Brain microvascular endothelial cell (primary cell): ENCODE data around the gene NUDT3.

ENCODE experiments used
- DNase-seq: peaks from one replicate; pipeline ENCODE4 v3.0.0-alpha.2; 2020
- H3K27ac ChIP-seq: fragments of 250-450 bp; sonication (Bioruptor Pico); 2 replicates; pipeline ENCODE4 v1.5.1; 2020; ENCODE audit warnings: mild to moderate bottlenecking, moderate library complexity
- H3K27me3 ChIP-seq: fragments of 250-450 bp; sonication (Bioruptor Pico); replicated peaks from 2 replicates; pipeline ENCODE4 v1.5.1; 2020; ENCODE audit warnings: mild to moderate bottlenecking
- H3K36me3 ChIP-seq: fragments of 250-450 bp; sonication (Bioruptor Pico); replicated peaks from 2 replicates; pipeline ENCODE4 v1.5.1; 2020; ENCODE audit warnings: mild to moderate bottlenecking
- H3K4me3 ChIP-seq: 2 replicates; pipeline ENCODE4 v1.5.1; 2011; ENCODE audit warnings: low read depth, mild to moderate bottlenecking, control low read depth, low read length, moderate library complexity
- in situ Hi-C: cut with HindIII; loops from 2 replicates; pipeline ENCODE4 v1.10.0; 2017; ENCODE audit warnings: low sequenced_read_pairs, low pct_ligation_motif_present
- TF ChIP-seq, protein P1 (sequence below): IDR thresholded peaks from 2 replicates; pipeline ENCODE4 v1.5.1; 2011; ENCODE audit warnings: low read depth, mild to moderate bottlenecking, moderate library complexity, low read length, control low read depth, inconsistent platforms; ENCODE audit errors: missing control alignments

NUDT3 gene

DNA sequence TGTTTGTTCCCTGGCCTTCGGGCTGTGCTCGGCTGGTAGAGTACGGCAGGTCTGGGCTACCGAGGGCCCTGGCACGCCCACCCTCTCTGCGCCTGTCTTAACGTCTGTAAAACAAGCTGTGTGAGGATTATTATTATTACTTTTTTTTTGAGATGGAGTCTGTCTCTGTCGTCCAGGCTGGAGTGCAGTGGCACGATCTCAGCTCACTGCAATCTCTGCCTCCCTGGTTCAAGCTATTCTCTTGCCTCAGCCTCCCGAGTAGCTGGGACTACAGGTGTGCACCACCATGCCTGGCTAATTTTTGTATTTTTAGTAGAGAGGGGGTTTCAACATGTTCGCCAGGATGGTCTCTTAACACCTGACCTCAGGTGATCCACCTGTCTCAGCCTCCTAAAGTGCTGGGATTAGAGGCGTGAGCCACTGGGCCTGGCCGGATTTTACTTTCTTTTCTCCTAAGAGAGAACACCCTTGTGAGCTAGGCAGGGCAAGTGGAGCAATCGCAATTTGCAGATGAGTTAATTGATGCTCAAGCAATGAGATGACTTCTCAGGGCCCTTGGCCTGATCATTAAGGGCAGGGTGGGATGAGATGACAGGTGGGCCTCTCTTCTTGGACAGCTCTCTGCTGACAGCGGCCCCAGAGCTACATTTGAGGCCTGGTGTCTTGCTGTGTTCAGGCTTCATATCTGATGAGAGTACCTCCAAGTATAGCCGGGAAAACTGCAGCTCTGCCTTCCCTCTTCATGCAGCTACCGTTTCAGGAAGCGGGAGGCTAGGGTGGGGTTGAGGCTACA lies 142.8 kb downstream of the NUDT3 start:
- TF ChIP-seq, protein P1, sequence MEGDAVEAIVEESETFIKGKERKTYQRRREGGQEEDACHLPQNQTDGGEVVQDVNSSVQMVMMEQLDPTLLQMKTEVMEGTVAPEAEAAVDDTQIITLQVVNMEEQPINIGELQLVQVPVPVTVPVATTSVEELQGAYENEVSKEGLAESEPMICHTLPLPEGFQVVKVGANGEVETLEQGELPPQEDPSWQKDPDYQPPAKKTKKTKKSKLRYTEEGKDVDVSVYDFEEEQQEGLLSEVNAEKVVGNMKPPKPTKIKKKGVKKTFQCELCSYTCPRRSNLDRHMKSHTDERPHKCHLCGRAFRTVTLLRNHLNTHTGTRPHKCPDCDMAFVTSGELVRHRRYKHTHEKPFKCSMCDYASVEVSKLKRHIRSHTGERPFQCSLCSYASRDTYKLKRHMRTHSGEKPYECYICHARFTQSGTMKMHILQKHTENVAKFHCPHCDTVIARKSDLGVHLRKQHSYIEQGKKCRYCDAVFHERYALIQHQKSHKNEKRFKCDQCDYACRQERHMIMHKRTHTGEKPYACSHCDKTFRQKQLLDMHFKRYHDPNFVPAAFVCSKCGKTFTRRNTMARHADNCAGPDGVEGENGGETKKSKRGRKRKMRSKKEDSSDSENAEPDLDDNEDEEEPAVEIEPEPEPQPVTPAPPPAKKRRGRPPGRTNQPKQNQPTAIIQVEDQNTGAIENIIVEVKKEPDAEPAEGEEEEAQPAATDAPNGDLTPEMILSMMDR = no peak
- DNase-seq = no peak
- Histone ChIP-seq H3K27ac (peak overlapping the region; percentile 46), H3K4me3 (peak overlapping the region; percentile 92), H3K27me3 (no peaks in the 10 kb centered on the region), H3K36me3 (peaks cover 4% of the 10 kb centered on the region)
- in situ Hi-C loops = no loop called here

DNA sequence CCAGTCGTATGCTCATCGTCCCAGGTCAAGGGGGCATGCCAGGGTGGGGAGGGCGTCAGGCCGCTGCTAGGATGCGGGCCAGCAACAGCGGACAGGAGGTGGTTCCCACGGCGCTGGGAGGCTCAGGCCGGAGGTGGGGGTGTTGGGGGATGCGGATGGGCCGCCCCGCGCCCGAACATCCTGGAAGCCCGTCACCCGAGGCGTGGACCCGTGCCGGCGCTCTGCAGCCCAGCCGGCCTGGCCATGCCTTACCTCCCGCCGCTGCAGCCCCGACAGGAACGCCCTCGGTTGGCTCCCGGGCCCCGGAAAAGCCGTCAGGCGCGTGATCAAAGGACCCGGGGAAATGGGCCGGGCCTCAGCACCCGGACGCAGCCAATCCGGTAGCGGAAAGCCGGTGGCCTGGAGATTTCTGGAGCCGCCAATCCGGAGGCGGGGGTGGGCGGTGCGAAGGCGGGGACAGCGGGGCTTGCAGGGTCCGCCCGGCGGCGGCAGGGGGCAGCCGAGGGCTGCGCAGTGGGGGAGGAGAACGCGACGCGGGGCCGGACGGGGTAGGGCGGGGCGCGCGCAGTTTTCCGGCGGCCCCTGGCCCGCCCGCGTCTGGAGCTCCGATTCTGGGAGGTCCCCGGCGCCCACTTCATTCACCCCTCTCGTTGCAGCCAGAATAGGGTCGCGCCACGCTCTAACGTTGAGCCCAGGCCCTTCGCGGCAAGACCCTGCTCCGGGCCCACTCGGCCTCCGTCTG lies 143.6 kb downstream of the NUDT3 start, which contains the start of gene SMIM29:
SMIM29 (minus strand) TSS at position 280 of the 742 bp plus-strand sequence. CDS start 1,215 bp downstream, outside the sequence.
- TF ChIP-seq, protein P1 = peak; percentile 67
- peaks cover 4% of the 10 kb centered on the region for H3K36me3 ChIP-seq
- peak within 1 kb of the TSS; percentile 68 for H3K27ac ChIP-seq
- peak within 1 kb of the TSS; percentile 92 for H3K4me3 ChIP-seq
- in situ Hi-C loops = no loop called here
- peak; percentile 91 for DNase-seq
- no peaks in the 10 kb centered on the region for H3K27me3 ChIP-seq

DNA sequence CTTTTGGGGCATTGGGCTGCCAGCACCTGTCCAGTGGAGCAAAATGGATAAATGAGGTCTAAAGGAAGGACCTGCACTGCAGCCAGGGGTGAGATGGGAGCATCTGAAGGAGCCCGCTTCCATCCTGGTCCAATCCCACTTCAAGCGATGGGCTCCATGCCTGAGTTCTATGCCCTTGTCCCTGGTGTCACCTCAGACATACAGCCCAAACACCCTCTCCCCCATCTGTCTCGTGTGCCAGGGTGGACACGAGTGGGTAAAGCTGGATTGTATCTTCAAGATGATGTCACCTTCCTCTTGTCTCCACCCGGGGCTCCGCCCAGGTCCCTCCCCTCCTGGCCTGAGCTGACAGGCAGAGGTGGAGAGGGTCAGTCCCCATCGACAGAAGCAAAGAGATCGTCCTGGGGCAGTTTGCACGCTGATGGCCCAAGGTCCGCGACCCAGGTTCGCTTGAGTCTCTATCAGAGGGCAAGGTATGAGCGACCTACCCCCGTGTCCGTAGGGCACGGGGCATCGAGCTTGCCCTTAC lies 144.2 kb downstream of the NUDT3 start:
- Histone ChIP-seq H3K27ac (peak overlapping the region; percentile 68), H3K4me3 (peak overlapping the region; percentile 92), H3K36me3 (peaks cover 9% of the 10 kb centered on the region), H3K27me3 (no peaks in the 10 kb centered on the region)
- no peak for DNase-seq
- TF ChIP-seq, protein P1 = no peak
- in situ Hi-C loops = no loop called here

DNA sequence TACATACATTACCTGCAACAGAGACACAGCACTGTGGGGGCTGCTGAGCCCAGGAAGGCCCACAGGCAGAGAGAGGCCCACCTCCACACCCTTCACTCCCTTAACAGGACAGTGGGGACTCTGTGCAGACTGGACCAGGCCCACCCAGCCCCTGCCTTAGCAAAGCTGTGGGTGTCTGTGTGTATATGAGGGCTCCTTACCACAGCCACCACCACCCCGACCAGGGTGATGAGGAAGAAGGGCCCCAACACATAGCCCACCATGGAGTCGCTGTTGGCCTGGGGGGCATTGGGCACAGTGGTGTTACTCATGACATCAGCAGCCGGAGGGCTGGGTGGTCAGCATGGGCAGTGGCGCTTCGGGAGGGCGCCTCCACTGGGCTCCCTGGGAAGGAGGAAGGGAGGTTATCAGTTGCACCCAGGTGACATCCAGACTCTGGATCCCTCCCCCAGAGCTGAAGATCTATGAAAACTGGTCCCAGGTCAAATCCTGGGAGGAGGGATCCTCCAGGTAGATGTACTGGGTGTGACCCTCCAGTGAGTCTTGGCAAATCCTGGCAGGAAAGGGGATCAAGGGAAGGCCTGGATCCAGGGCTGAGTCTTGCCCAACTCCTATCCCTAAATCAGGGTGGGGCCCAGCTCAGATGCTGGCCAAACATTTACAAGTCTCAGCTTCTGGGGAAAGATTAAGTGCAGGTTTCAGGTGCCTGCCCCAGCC lies 144.8 kb downstream of the NUDT3 start:
- Histone ChIP-seq H3K4me3 (peak overlapping the region; percentile 92), H3K27ac (no peak overlapping the region), H3K36me3 (peaks cover 13% of the 10 kb centered on the region), H3K27me3 (no peaks in the 10 kb centered on the region)
- DNase-seq = no peak
- in situ Hi-C loops = no loop called here
- TF ChIP-seq, protein P1 = no peak

DNA sequence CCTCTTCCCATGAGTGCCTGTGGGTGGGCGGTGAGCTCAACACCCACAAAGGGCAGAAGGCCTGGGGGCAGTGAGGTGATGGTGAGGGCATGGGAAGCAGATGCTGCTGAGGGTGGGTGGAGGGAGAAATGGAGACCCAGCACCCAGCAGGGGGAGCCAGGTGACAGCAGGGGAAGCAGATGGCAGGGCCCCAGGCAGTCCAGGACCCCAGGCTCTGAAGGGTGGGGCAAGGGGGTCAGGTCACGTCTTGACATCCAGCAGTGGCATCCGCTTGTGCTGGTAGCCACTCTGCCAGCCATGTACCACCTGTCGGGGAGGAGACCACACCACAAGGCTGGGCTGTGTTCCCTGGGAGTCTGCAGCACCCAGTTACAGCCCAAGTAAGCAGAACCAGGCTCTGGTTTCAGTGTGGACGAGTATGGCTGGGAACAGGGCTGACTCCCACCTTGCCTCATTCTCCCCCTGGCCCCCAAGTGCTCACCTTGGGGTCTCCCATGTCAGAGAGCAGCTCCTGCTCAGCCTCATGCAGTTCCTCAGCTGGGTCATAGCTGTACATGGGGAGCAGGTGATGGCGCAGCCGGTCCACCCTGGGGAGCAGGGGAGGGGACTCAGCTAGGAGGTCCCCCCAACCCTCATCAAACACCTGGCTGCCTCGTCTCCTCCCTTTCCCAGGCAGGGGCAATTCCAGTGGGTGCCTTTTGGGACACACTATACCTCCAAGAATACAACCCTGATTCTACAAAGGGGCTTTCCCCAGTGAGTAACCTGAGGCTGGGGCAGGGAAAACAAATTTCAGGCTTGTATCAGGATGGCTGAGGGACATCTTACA lies 145.7 kb downstream of the NUDT3 start:
- peaks cover 18% of the 10 kb centered on the region for H3K36me3 ChIP-seq
- H3K27me3 ChIP-seq = no peaks in the 10 kb centered on the region
- H3K4me3 ChIP-seq = no peak overlapping the region
- TF ChIP-seq, protein P1 = peak; percentile 80
- peak; percentile 28 for DNase-seq
- peak overlapping the region; percentile 30 for H3K27ac ChIP-seq
- in situ Hi-C loops = no loop called here
